ENCODE results near the gene KCNMA1. TPM values are rescaled to one million over a fixed set of nuclear protein-coding genes. Genes with fewer than 3 reads are reported as not detected.

KCNMA1 gene
- total and polyA plus RNA-seq, 7 experiments from 2014 or later = 0.42 TPM; not detected in 6

DNA sequence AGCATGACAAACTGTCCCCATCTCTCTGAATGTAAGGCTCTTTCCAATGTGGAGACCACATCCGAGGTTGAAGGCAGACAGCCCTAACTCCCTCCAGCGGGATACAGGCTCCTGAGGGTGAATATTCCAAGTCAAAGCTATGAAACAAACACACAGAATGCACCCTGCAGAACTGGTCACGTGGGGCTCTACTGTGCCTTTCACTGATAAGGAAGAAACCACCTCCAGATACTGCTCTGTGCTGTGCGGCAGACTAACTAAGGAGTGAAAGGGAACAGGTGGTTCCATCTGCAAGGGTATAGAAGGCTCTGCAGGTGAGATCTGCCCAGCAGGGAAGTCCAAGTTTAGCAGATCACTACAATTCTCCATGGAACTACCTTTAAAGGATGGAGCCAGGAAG is 534.4 kb downstream of the KCNMA1 start:
- peaks cover 0 to 11% (median 4%) of the 10 kb centered on the region in 5 donors for H3K27me3 Mint-ChIP-seq
- Histone ChIP-seq H3K36me3 (ENCODE audit: control insufficient read depth in 2 of 3, insufficient read depth in 3 of 3, low read length in 3 of 3) (no peaks in the 10 kb centered on the region), H3K4me3 (ENCODE audit: low read length) (no peak overlapping the region), H3K27me3 (ENCODE audit: control insufficient read depth in 2 of 2, insufficient read depth in 2 of 2, low read length in 2 of 2) (no peaks in the 10 kb centered on the region), H3K27ac (ENCODE audit: low read depth, low read length) (no peak overlapping the region), H3K9me3 (ENCODE audit: control insufficient read depth in 2 of 3, low read length in 3 of 3) (no peaks in the 10 kb centered on the region), H3K4me1 (ENCODE audit: control insufficient read depth in 2 of 2, insufficient read depth in 2 of 2, low read length in 2 of 2) (no peaks in the 10 kb centered on the region)
- intact Hi-C loops (cut with micrococcal nuclease) = no loop called here
- H3K36me3 Mint-ChIP-seq = no peaks in the 10 kb centered on the region
- ChIA-PET CTCF (no interaction called here), POLR2A (no interaction called here)
- no peak overlapping the region for H3K4me3 Mint-ChIP-seq
- no peak for DNase-seq
- no peak overlapping the region for H3K27ac Mint-ChIP-seq
- ATAC-seq = no peak
- H3K9me3 Mint-ChIP-seq = peaks cover 0 to 3% (median 0%) of the 10 kb centered on the region in 11 donors
- peaks cover 0 to 6% (median 0%) of the 10 kb centered on the region in 7 donors for H3K4me1 Mint-ChIP-seq

DNA sequence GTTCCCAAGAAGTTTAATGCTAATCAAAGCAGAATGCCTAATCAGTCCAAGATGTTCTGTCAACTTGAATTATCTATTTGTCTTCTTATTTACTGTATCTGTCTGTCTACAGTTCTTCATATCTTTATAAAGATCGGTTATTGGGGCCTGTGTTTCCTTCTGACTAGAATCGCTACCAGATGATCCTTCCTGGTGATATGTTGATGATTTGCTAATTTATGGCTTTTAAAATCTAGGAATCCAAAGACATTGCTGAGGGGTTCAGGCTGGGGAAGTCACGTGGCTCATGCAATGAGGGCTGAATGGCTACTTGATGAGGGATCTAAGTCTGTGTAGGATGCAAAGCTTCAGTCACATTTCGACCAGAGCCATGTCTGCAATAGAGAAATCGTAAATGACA is 536.3 kb downstream of the KCNMA1 start:
- Mint-ChIP-seq H3K27me3 (peaks cover 0 to 17% (median 6%) of the 10 kb centered on the region in 5 donors), H3K4me1 (peaks cover 0 to 6% (median 0%) of the 10 kb centered on the region in 7 donors), H3K36me3 (no peaks in the 10 kb centered on the region), H3K27ac (no peak overlapping the region), H3K9me3 (peaks cover 0 to 3% (median 0%) of the 10 kb centered on the region in 11 donors), H3K4me3 (no peak overlapping the region)
- Histone ChIP-seq H3K27me3 (ENCODE audit: control insufficient read depth in 2 of 2, insufficient read depth in 2 of 2, low read length in 2 of 2) (no peaks in the 10 kb centered on the region), H3K4me3 (ENCODE audit: low read length) (no peak overlapping the region), H3K36me3 (ENCODE audit: control insufficient read depth in 2 of 3, insufficient read depth in 3 of 3, low read length in 3 of 3) (no peaks in the 10 kb centered on the region), H3K9me3 (ENCODE audit: control insufficient read depth in 2 of 3, low read length in 3 of 3) (no peaks in the 10 kb centered on the region), H3K4me1 (ENCODE audit: control insufficient read depth in 2 of 2, insufficient read depth in 2 of 2, low read length in 2 of 2) (no peaks in the 10 kb centered on the region), H3K27ac (ENCODE audit: low read depth, low read length) (no peak overlapping the region)
- intact Hi-C loops (cut with micrococcal nuclease) = no loop called here
- CTCF ChIA-PET = no interaction called here
- POLR2A ChIA-PET = no interaction called here
- no peak for ATAC-seq
- DNase-seq = no peak

GRCh38 chr10:77099136-77099535 is 538.5 kb downstream of the KCNMA1 start:
- Histone ChIP-seq H3K4me1 (ENCODE audit: control insufficient read depth in 2 of 2, insufficient read depth in 2 of 2, low read length in 2 of 2) (no peaks in the 10 kb centered on the region), H3K4me3 (ENCODE audit: low read length) (no peak overlapping the region), H3K27me3 (ENCODE audit: control insufficient read depth in 2 of 2, insufficient read depth in 2 of 2, low read length in 2 of 2) (no peaks in the 10 kb centered on the region), H3K27ac (ENCODE audit: low read depth, low read length) (no peak overlapping the region), H3K36me3 (ENCODE audit: control insufficient read depth in 2 of 3, insufficient read depth in 3 of 3, low read length in 3 of 3) (no peaks in the 10 kb centered on the region), H3K9me3 (ENCODE audit: control insufficient read depth in 2 of 3, low read length in 3 of 3) (no peaks in the 10 kb centered on the region)
- peaks cover 0 to 22% (median 7%) of the 10 kb centered on the region in 5 donors for H3K27me3 Mint-ChIP-seq
- intact Hi-C loops (cut with micrococcal nuclease) = no loop called here
- peaks cover 0 to 3% (median 0%) of the 10 kb centered on the region in 11 donors for H3K9me3 Mint-ChIP-seq
- ChIA-PET POLR2A (no interaction called here), CTCF (no interaction called here)
- DNase-seq = no peak
- no peaks in the 10 kb centered on the region for H3K4me1 Mint-ChIP-seq
- no peak overlapping the region for H3K27ac Mint-ChIP-seq
- ATAC-seq = no peak
- no peak overlapping the region for H3K4me3 Mint-ChIP-seq
- H3K36me3 Mint-ChIP-seq = no peaks in the 10 kb centered on the region

DNA sequence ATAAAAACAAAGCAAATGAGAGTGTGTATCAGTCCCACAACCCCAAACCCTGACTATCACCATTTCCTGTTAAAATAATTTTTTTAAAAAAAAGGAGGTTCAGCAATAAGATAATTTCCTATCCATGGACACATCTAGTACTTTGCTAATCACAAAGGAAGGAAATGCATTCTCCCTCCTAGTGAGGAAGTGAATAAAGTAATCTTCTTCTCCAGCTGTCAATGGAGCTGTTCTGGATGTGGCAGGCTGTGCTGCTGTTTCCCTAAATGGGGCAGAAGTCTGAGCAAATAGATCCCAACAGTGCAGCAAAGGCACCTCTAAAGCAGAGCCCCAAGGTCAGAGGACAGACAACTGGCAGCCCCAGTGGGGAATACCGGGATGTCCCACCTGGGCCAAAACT is 540.0 kb downstream of the KCNMA1 start:
- Mint-ChIP-seq H3K27me3 (peaks cover 0 to 27% (median 7%) of the 10 kb centered on the region in 5 donors), H3K4me3 (no peak overlapping the region), H3K36me3 (no peaks in the 10 kb centered on the region), H3K4me1 (no peaks in the 10 kb centered on the region), H3K9me3 (peaks cover 0 to 3% (median 0%) of the 10 kb centered on the region in 11 donors), H3K27ac (no peak overlapping the region)
- Histone ChIP-seq H3K36me3 (ENCODE audit: control insufficient read depth in 2 of 3, insufficient read depth in 3 of 3, low read length in 3 of 3) (no peaks in the 10 kb centered on the region), H3K4me1 (ENCODE audit: control insufficient read depth in 2 of 2, insufficient read depth in 2 of 2, low read length in 2 of 2) (no peaks in the 10 kb centered on the region), H3K9me3 (ENCODE audit: control insufficient read depth in 2 of 3, low read length in 3 of 3) (no peaks in the 10 kb centered on the region), H3K4me3 (ENCODE audit: low read length) (no peak overlapping the region), H3K27me3 (ENCODE audit: control insufficient read depth in 2 of 2, insufficient read depth in 2 of 2, low read length in 2 of 2) (no peaks in the 10 kb centered on the region), H3K27ac (ENCODE audit: low read depth, low read length) (no peak overlapping the region)
- no peak for ATAC-seq
- intact Hi-C loops (cut with micrococcal nuclease) = no loop called here
- DNase-seq = no peak
- ChIA-PET CTCF (no interaction called here), POLR2A (no interaction called here)

- Histone ChIP-seq H3K4me3 (ENCODE audit: low read length) (no peak overlapping the region), H3K9me3 (ENCODE audit: control insufficient read depth in 2 of 3, low read length in 3 of 3) (no peaks in the 10 kb centered on the region), H3K27me3 (ENCODE audit: control insufficient read depth in 2 of 2, insufficient read depth in 2 of 2, low read length in 2 of 2) (no peaks in the 10 kb centered on the region), H3K27ac (ENCODE audit: low read depth, low read length) (no peak overlapping the region), H3K4me1 (ENCODE audit: control insufficient read depth in 2 of 2, insufficient read depth in 2 of 2, low read length in 2 of 2) (no peaks in the 10 kb centered on the region), H3K36me3 (ENCODE audit: control insufficient read depth in 2 of 3, insufficient read depth in 3 of 3, low read length in 3 of 3) (no peaks in the 10 kb centered on the region)
- H3K27ac Mint-ChIP-seq = no peak overlapping the region
- ChIA-PET CTCF (no interaction called here), POLR2A (no interaction called here)
- intact Hi-C loops (cut with micrococcal nuclease) = no loop called here
- no peaks in the 10 kb centered on the region for H3K36me3 Mint-ChIP-seq
- H3K4me3 Mint-ChIP-seq = no peak overlapping the region
- no peaks in the 10 kb centered on the region for H3K9me3 Mint-ChIP-seq
- no peak for ATAC-seq
- peaks cover 0 to 16% (median 0%) of the 10 kb centered on the region in 5 donors for H3K27me3 Mint-ChIP-seq
- H3K4me1 Mint-ChIP-seq = no peaks in the 10 kb centered on the region
- no peak for DNase-seq
These were observed 544.5 kb downstream of the KCNMA1 start for GRCh38 chr10:77093126-77093525.

- ChIA-PET POLR2A (no interaction called here), CTCF (no interaction called here)
- Histone ChIP-seq H3K27ac (ENCODE audit: low read depth, low read length) (no peak overlapping the region), H3K4me3 (ENCODE audit: low read length) (no peak overlapping the region), H3K4me1 (ENCODE audit: control insufficient read depth in 2 of 2, insufficient read depth in 2 of 2, low read length in 2 of 2) (no peaks in the 10 kb centered on the region), H3K27me3 (ENCODE audit: control insufficient read depth in 2 of 2, insufficient read depth in 2 of 2, low read length in 2 of 2) (no peaks in the 10 kb centered on the region), H3K9me3 (ENCODE audit: control insufficient read depth in 2 of 3, low read length in 3 of 3) (no peaks in the 10 kb centered on the region), H3K36me3 (ENCODE audit: control insufficient read depth in 2 of 3, insufficient read depth in 3 of 3, low read length in 3 of 3) (no peaks in the 10 kb centered on the region)
- ATAC-seq (no peak), DNase-seq (no peak)
- Mint-ChIP-seq H3K9me3 (no peaks in the 10 kb centered on the region), H3K27me3 (peaks cover 0 to 13% (median 0%) of the 10 kb centered on the region in 5 donors), H3K4me3 (no peak overlapping the region), H3K27ac (no peak overlapping the region), H3K4me1 (no peaks in the 10 kb centered on the region), H3K36me3 (no peaks in the 10 kb centered on the region)
- intact Hi-C loops (cut with micrococcal nuclease) = no loop called here
These were observed 545.9 kb downstream of the KCNMA1 start for GRCh38 chr10:77091597-77092165.

All from naive thymus-derived CD4-positive, alpha-beta T cell (primary cell).